Lower lobe of right lung (tissue), 2 donors: ENCODE data around the gene FLT1. TPM values are rescaled to one million over a fixed set of nuclear protein-coding genes. Genes with fewer than 3 reads are reported as not detected.

Source experiments
- ATAC-seq, 2 donors: fragments of 200-7000 bp; cut with Tn5 transposase; one replicate each; pipeline ENCODE4 v1.9.1; 2020 to 2022; ENCODE audit warnings: mild to moderate bottlenecking in 2 of 2, moderate library complexity in 2 of 2
- DNase-seq: peaks from one replicate; pipeline ENCODE4 v3.0.0-alpha.2; 2020
- H3K27ac ChIP-seq: fragments of 200-600 bp; one replicate; pipeline ENCODE4 v1.8.0; 2022
- H3K27me3 ChIP-seq: fragments of 200-600 bp; one replicate; pipeline ENCODE4 v1.8.0; 2022; ENCODE audit warnings: low read depth
- H3K36me3 ChIP-seq: fragments of 200-600 bp; one replicate; pipeline ENCODE4 v1.8.0; 2022; ENCODE audit warnings: mild to moderate bottlenecking
- H3K4me1 ChIP-seq: fragments of 200-600 bp; one replicate; pipeline ENCODE4 v1.8.0; 2022
- H3K4me3 ChIP-seq: fragments of 200-600 bp; one replicate; pipeline ENCODE4 v1.8.0; 2022; ENCODE audit warnings: mild to moderate bottlenecking
- H3K9me3 ChIP-seq: fragments of 200-600 bp; one replicate; pipeline ENCODE4 v1.8.0; 2022
- intact Hi-C: fragments of 100-400 bp; cut with DNase I; formaldehyde crosslinking; loops from one replicate; pipeline ENCODE4 v1.11.0; 2022
- total RNA-seq: library from RNA; stranded (reverse); fragmentation: NEBNext Ultra II Directional; extraction: Animal tissue kit (Norgen Biotek cat#: 25700); gene quantifications from one replicate; pipeline ENCODE4 v1.2.1, GENCODE V29; 2021
- TF ChIP-seq, protein P1 (sequence below): fragments of 200-600 bp; IDR thresholded peaks from one replicate; pipeline ENCODE4 v1.8.0; 2022; ENCODE audit warnings: antibody characterized with exemption, mild to moderate bottlenecking
- donor health status: DM: no; HTN: yes; CAD: no; lungs with severe emphysema.

Gene FLT1
- total RNA-seq, 1 donor from 2014 or later, result 41.9 TPM

DNA sequence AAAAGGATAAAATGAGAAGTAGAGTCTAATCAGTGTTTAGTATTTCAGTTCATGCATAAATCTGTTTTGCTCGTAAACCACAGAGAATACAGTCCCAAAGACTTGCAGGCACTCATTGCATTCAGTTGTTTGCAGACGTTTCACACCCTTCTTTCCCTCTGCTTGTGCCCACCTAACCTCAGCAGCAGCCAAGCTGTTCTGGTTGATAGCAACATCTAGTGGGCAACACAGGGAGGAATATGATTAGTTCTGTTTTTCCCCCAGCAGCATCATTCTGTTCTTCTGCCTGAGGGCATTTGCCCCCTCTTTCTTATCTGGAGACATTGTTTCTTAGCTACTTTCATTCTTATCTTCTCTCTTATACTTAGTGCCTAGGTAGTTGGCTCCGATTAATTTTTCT, 221.0 kb downstream of the FLT1 start:
- Histone ChIP-seq H3K27ac (no peak overlapping the region), H3K4me3 (no peak overlapping the region), H3K27me3 (no peaks in the 10 kb centered on the region), H3K9me3 (no peaks in the 10 kb centered on the region), H3K4me1 (no peaks in the 10 kb centered on the region), H3K36me3 (peaks cover 69% of the 10 kb centered on the region)
- no peak for ATAC-seq
- intact Hi-C loops, result no loop called here
- TF ChIP-seq, protein P1, sequence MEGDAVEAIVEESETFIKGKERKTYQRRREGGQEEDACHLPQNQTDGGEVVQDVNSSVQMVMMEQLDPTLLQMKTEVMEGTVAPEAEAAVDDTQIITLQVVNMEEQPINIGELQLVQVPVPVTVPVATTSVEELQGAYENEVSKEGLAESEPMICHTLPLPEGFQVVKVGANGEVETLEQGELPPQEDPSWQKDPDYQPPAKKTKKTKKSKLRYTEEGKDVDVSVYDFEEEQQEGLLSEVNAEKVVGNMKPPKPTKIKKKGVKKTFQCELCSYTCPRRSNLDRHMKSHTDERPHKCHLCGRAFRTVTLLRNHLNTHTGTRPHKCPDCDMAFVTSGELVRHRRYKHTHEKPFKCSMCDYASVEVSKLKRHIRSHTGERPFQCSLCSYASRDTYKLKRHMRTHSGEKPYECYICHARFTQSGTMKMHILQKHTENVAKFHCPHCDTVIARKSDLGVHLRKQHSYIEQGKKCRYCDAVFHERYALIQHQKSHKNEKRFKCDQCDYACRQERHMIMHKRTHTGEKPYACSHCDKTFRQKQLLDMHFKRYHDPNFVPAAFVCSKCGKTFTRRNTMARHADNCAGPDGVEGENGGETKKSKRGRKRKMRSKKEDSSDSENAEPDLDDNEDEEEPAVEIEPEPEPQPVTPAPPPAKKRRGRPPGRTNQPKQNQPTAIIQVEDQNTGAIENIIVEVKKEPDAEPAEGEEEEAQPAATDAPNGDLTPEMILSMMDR, result no peak
- no peak for DNase-seq

DNA sequence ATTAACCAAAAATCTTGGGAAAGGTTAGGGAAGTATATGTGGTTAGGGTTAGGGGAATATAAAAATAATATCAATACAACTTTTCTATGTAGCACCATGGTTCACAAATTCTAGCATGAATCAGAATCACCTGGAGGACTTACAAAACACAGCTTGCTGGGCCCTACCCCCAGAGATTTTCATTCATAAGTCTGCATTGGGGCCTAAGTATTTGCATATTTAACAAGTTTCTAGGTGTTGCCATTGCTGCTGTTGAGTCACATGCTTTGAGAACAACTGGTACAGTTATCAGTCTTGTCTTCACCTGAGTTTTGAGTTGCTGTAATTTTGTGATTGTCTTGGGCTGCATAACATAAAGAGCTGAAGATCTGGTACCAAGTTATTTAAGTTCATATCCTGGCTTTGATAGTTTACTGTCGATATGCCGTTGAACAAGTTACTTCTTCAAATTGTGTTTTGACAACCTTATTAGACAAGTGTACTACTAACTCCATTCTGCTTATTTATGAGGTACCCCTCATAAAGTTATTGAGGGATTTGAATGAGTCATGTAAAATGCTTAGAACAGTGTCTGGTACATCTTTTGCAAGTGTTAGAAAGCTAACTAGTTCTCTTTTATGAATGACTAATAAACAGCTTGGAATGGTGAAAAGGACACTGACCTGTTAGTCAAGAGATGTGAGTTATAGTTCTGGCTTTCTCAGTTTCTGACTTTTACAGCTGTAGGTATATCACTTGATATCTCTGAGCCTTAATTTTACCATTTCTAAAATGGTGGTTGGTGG, 223.7 kb downstream of the FLT1 start:
- Histone ChIP-seq H3K36me3 (peaks cover 69% of the 10 kb centered on the region), H3K4me1 (no peaks in the 10 kb centered on the region), H3K4me3 (no peak overlapping the region), H3K27ac (no peak overlapping the region), H3K9me3 (no peaks in the 10 kb centered on the region), H3K27me3 (no peaks in the 10 kb centered on the region)
- DNase-seq (no peak), ATAC-seq (no peak)
- intact Hi-C loops, result no loop called here
- TF ChIP-seq, protein P1, result no peak

DNA sequence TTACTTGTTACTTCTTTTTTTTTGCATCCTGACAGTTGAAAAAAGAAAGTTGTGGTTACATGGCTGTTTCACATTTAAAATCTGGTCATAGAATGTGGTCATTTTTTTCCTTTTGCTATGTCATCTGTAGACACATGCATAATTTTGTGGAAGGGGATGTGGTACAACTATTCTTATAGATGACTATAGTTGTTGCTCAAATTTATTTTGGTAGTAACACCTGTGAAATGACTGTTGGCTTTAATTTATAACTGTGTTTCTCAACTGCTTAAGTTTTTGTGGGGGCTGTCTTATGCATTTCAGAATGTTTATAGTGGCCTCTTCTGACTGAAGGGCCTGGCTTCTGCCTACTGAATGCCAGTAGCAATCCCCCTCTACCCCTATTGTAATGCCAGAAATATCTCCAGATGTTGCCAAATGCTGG, 226.1 kb downstream of the FLT1 start:
- intact Hi-C loops, result no loop called here
- H3K36me3 ChIP-seq, result peaks cover 64% of the 10 kb centered on the region
- H3K27ac ChIP-seq, result no peak overlapping the region
- DNase-seq (no peak), ATAC-seq (no peak)
- no peaks in the 10 kb centered on the region for H3K27me3 ChIP-seq
- H3K9me3 ChIP-seq, result no peaks in the 10 kb centered on the region
- TF ChIP-seq, protein P1, result no peak
- no peak overlapping the region for H3K4me3 ChIP-seq
- no peaks in the 10 kb centered on the region for H3K4me1 ChIP-seq

- DNase-seq (no peak), ATAC-seq (no peak)
- intact Hi-C loops, result no loop called here
- Histone ChIP-seq H3K4me3 (no peak overlapping the region), H3K27me3 (no peaks in the 10 kb centered on the region), H3K36me3 (peaks cover 54% of the 10 kb centered on the region), H3K27ac (no peak overlapping the region), H3K4me1 (no peaks in the 10 kb centered on the region), H3K9me3 (no peaks in the 10 kb centered on the region)
- TF ChIP-seq, protein P1, result no peak
Measured at GRCh38 chr13:28267497-28267896, 227.4 kb downstream of the FLT1 start.

DNA sequence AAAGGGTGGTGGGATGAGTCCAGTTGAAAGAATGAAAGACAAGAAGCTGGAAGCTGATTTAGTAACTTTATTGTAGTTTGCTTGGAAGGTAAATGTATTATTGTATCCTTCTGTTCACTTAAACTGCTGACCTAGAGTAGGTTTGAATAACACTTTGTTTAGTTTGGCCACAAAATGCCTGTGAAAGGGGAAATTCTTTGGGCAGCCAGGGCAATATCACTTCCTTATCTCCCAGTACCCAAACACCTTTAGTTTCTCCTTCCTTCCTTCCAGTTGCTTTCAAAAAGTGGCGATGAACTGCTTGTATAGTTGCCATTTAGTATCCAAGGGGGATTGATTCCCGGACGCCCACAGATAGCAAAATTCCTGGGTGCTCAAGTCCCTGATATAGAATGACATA, 236.5 kb downstream of the FLT1 start:
- ATAC-seq (no peak), DNase-seq (no peak)
- Histone ChIP-seq H3K4me1 (no peaks in the 10 kb centered on the region), H3K27me3 (no peaks in the 10 kb centered on the region), H3K4me3 (no peak overlapping the region), H3K27ac (no peak overlapping the region), H3K9me3 (no peaks in the 10 kb centered on the region), H3K36me3 (peaks cover 48% of the 10 kb centered on the region)
- TF ChIP-seq, protein P1, result no peak
- intact Hi-C loops, result no loop called here
